ENCODE results near the gene CPNE9.
"Not testable (repeated sequence)": the region's sequence is repeated elsewhere in the genome, so short reads cannot be mapped to it uniquely, and the experiment has no call there.

Gene CPNE9

DNA sequence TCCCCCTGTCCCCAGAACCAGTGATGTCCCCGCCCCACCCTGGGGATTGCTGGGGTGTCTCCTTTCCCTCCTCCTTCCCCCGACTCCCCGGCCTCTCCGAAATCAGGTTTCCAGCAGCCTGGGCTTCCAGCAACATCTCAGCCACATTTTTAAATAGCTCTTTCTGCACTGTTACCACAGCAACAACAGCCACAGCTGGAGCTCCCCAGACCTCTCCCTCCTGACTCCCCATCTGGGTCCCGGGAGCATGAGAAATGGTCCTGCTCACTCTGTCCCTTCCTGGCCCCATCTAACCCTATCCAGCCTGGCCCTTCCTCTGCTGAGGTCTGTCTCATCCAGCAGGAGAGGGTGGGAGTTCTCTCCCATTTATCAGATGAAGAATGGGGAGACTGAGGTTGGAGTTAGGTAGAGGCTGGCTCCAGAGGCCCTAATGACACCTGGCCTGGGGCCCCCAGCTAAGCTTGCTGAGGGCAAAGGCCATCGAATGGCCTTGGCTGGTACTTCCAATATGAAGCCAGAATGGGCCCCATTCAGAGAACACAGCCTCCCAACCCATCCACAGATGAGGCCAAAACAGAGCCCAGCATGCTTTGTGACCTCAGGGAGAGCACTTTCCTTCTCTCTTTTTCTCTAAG lies 64.6 kb downstream of the CPNE9 start:
- no peak overlapping the region for H3K4me3 ChIP-seq
- H3K27ac ChIP-seq: peak overlapping the region in 7 of 21 experiments; percentile 5 to 84 (median 79)

GRCh38 chr3:9769012-9769411 lies 65.4 kb downstream of the CPNE9 start:
- H3K27ac ChIP-seq: peak overlapping the region in 13 of 21 experiments; percentile 17 to 84 (median 79)
- H3K4me3 ChIP-seq: peak overlapping the region; percentile 40 to 65 (median 49)

- peak within 1 kb of the TSS in 20 of 21 experiments; percentile 17 to 84 (median 78) for H3K27ac ChIP-seq
Observed at GRCh38 chr3:9769426-9770275, 66.0 kb downstream of the CPNE9 start, which contains the start of gene CAMK1. Gene CAMK1 (minus strand): TSS chr3:9769947. CDS start chr3:9767749, 2,198 bp downstream.

DNA sequence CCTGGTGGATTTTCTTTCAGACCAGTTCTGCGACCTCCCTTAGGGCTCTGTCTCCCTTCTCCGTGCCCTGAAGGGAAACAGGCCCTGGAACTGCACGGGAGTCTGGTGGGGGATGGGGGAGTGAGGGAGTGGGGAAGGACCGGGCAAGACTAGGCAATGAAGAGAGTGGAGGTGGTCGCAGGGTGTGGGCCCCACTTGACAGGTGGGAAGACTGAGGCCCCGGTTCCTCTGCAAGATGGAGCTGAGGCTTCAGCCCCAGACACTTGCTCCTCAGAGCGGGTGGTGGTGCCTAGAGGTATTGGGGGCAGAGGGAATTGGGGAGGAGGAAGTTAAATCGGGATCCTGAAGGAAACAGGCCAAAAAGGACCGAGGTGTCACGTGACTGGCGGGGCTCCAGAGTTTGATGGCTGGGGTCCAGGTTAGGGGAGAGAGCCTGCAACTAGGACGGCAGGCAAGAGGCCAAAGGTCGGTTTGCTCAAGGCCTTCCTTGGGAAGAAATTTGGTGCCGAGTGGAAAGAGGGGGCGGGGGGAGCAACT lies 66.7 kb downstream of the CPNE9 start:
- Histone ChIP-seq H3K27ac (peak overlapping the region in 19 of 21 experiments; percentile 17 to 84 (median 79)), H3K4me3 (peak overlapping the region; percentile 40 to 65 (median 49))

More at GRCh38 chr3:9769426-9770275, 66.0 kb downstream of the CPNE9 start, which contains the start of gene CAMK1:
- H3K4me3 ChIP-seq: peak within 1 kb of the TSS; percentile 40 to 65 (median 49)

- not testable (repeated sequence) for H3K4me3 ChIP-seq, H3K27ac ChIP-seq
Observed at GRCh38 chr3:9771007-9771406, 67.4 kb downstream of the CPNE9 start.

- H3K4me3 ChIP-seq: no peak overlapping the region
- H3K27ac ChIP-seq: peak overlapping the region in 1 of 21 experiments; percentile 14
Observed at GRCh38 chr3:9776896-9777693, 73.5 kb downstream of the CPNE9 start.

GRCh38 chr3:9777694-9778021 lies 74.0 kb downstream of the CPNE9 start:
- H3K4me3 ChIP-seq: no peak overlapping the region
- H3K27ac ChIP-seq: peak overlapping the region in 2 of 21 experiments; percentile 8 to 14

GRCh38 chr3:9778143-9779074 lies 74.8 kb downstream of the CPNE9 start:
- no peak overlapping the region for H3K4me3 ChIP-seq
- H3K27ac ChIP-seq: peak overlapping the region in 9 of 21 experiments; percentile 2 to 88 (median 62)

- Histone ChIP-seq H3K27ac (peak overlapping the region in 11 of 21 experiments; percentile 2 to 88 (median 77)), H3K4me3 (no peak overlapping the region)
Observed at GRCh38 chr3:9779075-9779593, 75.5 kb downstream of the CPNE9 start.
